Osteoblast (primary cell): Measurements from ENCODE around the gene TNFAIP8L2. TPM values are rescaled to one million over a fixed set of nuclear protein-coding genes. Genes with fewer than 3 reads are reported as not detected.
"Not testable (repeated sequence)": the region's sequence is repeated elsewhere in the genome, so short reads cannot be mapped to it uniquely, and the experiment has no call there.

Source experiments
- DNase-seq: peaks from one replicate; pipeline ENCODE4 v3.0.0; 2011; ENCODE audit warnings: low spot score, mixed read lengths; ENCODE audit not compliant: insufficient read length; ENCODE audit errors: missing footprints
- H2AFZ ChIP-seq: 2 replicates; pipeline ENCODE4 v1.6.0; 2011; ENCODE audit warnings: mild to moderate bottlenecking, low read length
- H3K27ac ChIP-seq: 2 replicates; pipeline ENCODE4 v1.5.1; 2011; ENCODE audit warnings: mild to moderate bottlenecking, low read depth, low read length, moderate library complexity
- H3K27me3 ChIP-seq: 2 replicates; pipeline ENCODE4 v1.6.0; 2012; ENCODE audit warnings: mild to moderate bottlenecking, control low read depth, inconsistent platforms, low read length, moderate library complexity; ENCODE audit not compliant: insufficient read depth
- H3K36me3 ChIP-seq: 2 replicates; pipeline ENCODE4 v1.5.1; 2011; ENCODE audit warnings: mild to moderate bottlenecking, low read length, control low read depth, moderate library complexity; ENCODE audit not compliant: insufficient read depth
- H3K4me1 ChIP-seq: 2 replicates; pipeline ENCODE4 v1.5.1; 2011; ENCODE audit warnings: mild to moderate bottlenecking, low read length, control low read depth, moderate library complexity; ENCODE audit not compliant: insufficient read depth
- H3K4me2 ChIP-seq: 2 replicates; pipeline ENCODE4 v1.6.0; 2011; ENCODE audit warnings: mild to moderate bottlenecking, low read length; ENCODE audit not compliant: insufficient read depth
- H3K4me3 ChIP-seq: fragments of 200-600 bp; sonication (generic); 3 replicates; pipeline ENCODE4 v1.5.1; 2012; ENCODE audit warnings: mild to moderate bottlenecking, low read length, inconsistent platforms; ENCODE audit not compliant: insufficient read depth
- H3K79me2 ChIP-seq: 2 replicates; pipeline ENCODE4 v1.6.0; 2012; ENCODE audit warnings: mild to moderate bottlenecking, low read length, control low read depth, inconsistent platforms; ENCODE audit not compliant: insufficient read depth
- H3K9me3 ChIP-seq: 2 replicates; pipeline ENCODE4 v1.5.1; 2011; ENCODE audit warnings: low read depth, low read length, control low read depth
- H4K20me1 ChIP-seq: 2 replicates; pipeline ENCODE4 v1.6.0; 2012; ENCODE audit warnings: mild to moderate bottlenecking, low read length, control low read depth; ENCODE audit not compliant: insufficient read depth
- total RNA-seq: library from RNA; depleted of rRNA; stranded (reverse); fragments of >200 nt; gene quantifications from 2 replicates; pipeline ENCODE4 v1.2.3, GENCODE V29; 2012
- TF ChIP-seq, protein P1 (sequence below): IDR thresholded peaks from 2 replicates; pipeline ENCODE4 v1.5.1; 2011; ENCODE audit warnings: mild to moderate bottlenecking, low read depth, low read length, moderate library complexity; ENCODE audit errors: extremely low read depth

The TNFAIP8L2 gene
- total RNA-seq, 1 donor = not detected

- TF ChIP-seq, protein P1, sequence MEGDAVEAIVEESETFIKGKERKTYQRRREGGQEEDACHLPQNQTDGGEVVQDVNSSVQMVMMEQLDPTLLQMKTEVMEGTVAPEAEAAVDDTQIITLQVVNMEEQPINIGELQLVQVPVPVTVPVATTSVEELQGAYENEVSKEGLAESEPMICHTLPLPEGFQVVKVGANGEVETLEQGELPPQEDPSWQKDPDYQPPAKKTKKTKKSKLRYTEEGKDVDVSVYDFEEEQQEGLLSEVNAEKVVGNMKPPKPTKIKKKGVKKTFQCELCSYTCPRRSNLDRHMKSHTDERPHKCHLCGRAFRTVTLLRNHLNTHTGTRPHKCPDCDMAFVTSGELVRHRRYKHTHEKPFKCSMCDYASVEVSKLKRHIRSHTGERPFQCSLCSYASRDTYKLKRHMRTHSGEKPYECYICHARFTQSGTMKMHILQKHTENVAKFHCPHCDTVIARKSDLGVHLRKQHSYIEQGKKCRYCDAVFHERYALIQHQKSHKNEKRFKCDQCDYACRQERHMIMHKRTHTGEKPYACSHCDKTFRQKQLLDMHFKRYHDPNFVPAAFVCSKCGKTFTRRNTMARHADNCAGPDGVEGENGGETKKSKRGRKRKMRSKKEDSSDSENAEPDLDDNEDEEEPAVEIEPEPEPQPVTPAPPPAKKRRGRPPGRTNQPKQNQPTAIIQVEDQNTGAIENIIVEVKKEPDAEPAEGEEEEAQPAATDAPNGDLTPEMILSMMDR = no peak
- H2AFZ ChIP-seq = no peak overlapping the region
- no peak for DNase-seq
- no peak overlapping the region for H3K4me3 ChIP-seq
- H3K4me2 ChIP-seq = no peak overlapping the region
- peaks cover 24% of the 10 kb centered on the region for H3K79me2 ChIP-seq
- H3K9me3 ChIP-seq = no peaks in the 10 kb centered on the region
- no peak overlapping the region for H3K27ac ChIP-seq
- peaks cover 25% of the 10 kb centered on the region for H3K4me1 ChIP-seq
- no peaks in the 10 kb centered on the region for H4K20me1 ChIP-seq
- H3K27me3 ChIP-seq = no peaks in the 10 kb centered on the region
- no peaks in the 10 kb centered on the region for H3K36me3 ChIP-seq
Observed at GRCh38 chr1:151192047-151192446, 35.6 kb downstream of the TNFAIP8L2 start.

DNA sequence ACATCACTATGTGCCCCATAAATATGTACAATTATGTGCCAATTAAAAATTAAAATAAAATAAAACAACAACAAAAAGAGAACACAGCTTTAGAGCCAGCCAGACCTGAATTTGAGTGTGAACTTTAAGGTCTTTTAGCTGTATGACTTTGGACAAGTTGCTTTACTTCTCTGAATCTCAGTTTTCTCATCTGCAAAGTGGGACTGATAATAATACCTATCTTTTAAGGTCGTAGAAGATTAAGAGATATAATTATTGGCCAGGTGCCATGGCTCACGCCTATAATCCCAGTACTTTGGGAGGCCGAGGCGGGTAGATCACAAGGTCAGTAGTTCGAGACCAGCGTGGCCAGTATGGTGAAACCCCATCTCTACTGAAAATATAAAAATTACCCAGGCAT lies 36.9 kb downstream of the TNFAIP8L2 start:
- peaks cover 28% of the 10 kb centered on the region for H3K4me1 ChIP-seq
- H3K36me3 ChIP-seq = no peaks in the 10 kb centered on the region
- no peaks in the 10 kb centered on the region for H3K9me3 ChIP-seq
- H3K4me2 ChIP-seq = no peak overlapping the region
- H3K27ac ChIP-seq = no peak overlapping the region
- no peak overlapping the region for H2AFZ ChIP-seq
- TF ChIP-seq, protein P1 = no peak
- peaks cover 13% of the 10 kb centered on the region for H3K79me2 ChIP-seq
- no peaks in the 10 kb centered on the region for H4K20me1 ChIP-seq
- no peak for DNase-seq
- H3K27me3 ChIP-seq = no peaks in the 10 kb centered on the region
- H3K4me3 ChIP-seq = no peak overlapping the region

DNA sequence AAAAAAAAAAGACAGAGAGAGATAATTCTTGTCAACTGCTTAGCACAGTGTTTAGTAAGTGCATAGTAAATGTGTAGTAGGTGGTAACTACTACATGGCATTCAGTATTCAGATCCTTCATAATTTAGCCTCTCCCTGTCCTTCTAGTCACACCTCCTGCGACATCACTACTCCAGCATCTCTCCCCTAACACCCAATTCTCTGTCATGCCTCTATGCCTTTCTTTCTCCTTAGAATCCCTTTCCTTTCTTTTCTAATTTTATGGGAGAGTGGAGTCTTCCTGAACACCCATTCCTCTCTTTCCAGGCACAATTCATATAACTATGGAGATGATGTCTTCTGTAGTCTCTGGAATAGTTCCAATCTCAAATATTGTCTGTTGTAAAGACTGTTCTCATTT lies 37.4 kb downstream of the TNFAIP8L2 start:
- no peak for DNase-seq

DNA sequence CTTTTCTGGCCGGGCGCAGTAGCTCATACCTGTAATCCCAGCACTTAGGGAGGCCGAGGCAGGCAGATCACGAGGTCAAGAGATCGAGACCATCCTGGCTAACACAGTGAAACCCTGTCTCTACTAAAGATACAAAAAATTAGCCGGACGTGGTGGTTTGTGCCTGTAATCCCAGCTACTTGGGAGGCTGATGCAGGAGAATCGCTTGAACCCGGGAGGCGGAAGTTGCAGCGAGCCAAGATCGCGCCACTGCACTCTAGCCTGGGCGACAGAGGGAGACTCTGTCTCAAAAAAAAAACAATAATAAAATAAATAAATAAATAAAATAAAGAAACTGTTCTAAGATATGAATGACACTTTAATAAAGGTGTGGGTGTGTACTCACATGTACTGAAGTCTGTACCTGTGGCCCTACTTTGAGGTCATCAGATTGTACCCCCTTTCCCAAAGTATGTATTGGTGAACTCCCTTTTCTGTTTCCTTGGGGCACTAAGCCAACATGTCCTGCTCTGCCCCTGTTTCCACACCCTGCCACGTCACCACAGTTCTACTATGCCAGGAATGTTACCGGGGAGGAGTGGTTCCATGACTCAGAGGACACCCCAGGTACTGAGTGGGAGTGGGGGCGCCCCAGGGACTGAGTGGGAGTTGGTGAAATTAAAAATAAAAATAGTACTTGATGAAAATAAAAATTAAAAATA lies 38.6 kb downstream of the TNFAIP8L2 start:
- not testable (repeated sequence) for H2AFZ ChIP-seq, H4K20me1 ChIP-seq, H3K9me3 ChIP-seq, H3K4me3 ChIP-seq, H3K36me3 ChIP-seq, H3K27me3 ChIP-seq, DNase-seq
- Histone ChIP-seq H3K4me1 (peaks cover 24% of the 10 kb centered on the region), H3K79me2 (peaks cover 16% of the 10 kb centered on the region), H3K4me2 (peak overlapping the region; percentile 81), H3K27ac (peak overlapping the region; percentile 72)

More for the DNA sequence above, 37.4 kb downstream of the TNFAIP8L2 start:
- peaks cover 23% of the 10 kb centered on the region for H3K4me1 ChIP-seq
- no peak overlapping the region for H3K27ac ChIP-seq
- H4K20me1 ChIP-seq = no peaks in the 10 kb centered on the region
- no peaks in the 10 kb centered on the region for H3K36me3 ChIP-seq
- no peak overlapping the region for H3K4me2 ChIP-seq
- H3K4me3 ChIP-seq = no peak overlapping the region
- peak overlapping the region; percentile 36 for H2AFZ ChIP-seq
- peaks cover 12% of the 10 kb centered on the region for H3K79me2 ChIP-seq
- H3K9me3 ChIP-seq = no peaks in the 10 kb centered on the region
- H3K27me3 ChIP-seq = no peaks in the 10 kb centered on the region
- TF ChIP-seq, protein P1 = no peak
